ENCODE data around the gene GALNT12. TPM values are rescaled to one million over a fixed set of nuclear protein-coding genes. Genes with fewer than 3 reads are reported as not detected.

The GALNT12 gene
- total and polyA plus RNA-seq, 8 donors = 4.2 to 12.2 (median 9.6) TPM

DNA sequence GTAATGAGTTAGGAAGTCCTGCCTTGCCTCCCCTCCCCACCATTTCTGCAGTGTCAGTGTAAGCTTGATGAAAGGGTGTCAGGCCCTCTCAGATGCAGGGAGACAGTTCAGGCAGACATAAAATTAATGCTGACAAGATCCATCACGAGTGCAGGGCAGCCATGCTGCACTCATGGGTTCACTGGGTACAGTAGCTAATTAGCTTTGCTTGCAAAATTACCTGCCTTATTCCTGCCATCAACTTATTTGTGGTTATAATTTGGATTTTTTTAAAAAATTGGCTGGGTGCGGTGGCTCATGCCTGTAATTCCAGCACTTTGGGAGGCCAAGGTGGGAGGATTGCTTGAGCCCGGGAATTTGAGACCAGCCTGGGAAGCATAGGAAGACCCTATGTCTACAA is 17.9 kb downstream of the GALNT12 start:
- Histone ChIP-seq H3K27ac (no peak overlapping the region), H3K36me3 (peaks cover 0 to 4% (median 0%) of the 10 kb centered on the region in 3 donors), H3K9me3 (no peaks in the 10 kb centered on the region), H3K4me3 (no peak overlapping the region), H3K4me1 (no peaks in the 10 kb centered on the region), H3K27me3 (no peaks in the 10 kb centered on the region)
- DNase-seq (no peak), ATAC-seq (no peak), FAIRE-seq (no peak)
- WGBS, 2 donors = 80 to 90% methylated on average over 3 of the region's 3 CpGs
- TF ChIP-seq, protein P1, sequence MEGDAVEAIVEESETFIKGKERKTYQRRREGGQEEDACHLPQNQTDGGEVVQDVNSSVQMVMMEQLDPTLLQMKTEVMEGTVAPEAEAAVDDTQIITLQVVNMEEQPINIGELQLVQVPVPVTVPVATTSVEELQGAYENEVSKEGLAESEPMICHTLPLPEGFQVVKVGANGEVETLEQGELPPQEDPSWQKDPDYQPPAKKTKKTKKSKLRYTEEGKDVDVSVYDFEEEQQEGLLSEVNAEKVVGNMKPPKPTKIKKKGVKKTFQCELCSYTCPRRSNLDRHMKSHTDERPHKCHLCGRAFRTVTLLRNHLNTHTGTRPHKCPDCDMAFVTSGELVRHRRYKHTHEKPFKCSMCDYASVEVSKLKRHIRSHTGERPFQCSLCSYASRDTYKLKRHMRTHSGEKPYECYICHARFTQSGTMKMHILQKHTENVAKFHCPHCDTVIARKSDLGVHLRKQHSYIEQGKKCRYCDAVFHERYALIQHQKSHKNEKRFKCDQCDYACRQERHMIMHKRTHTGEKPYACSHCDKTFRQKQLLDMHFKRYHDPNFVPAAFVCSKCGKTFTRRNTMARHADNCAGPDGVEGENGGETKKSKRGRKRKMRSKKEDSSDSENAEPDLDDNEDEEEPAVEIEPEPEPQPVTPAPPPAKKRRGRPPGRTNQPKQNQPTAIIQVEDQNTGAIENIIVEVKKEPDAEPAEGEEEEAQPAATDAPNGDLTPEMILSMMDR (IDR thresholded peaks at IDR 0.05) = no peak
- intact Hi-C loops (cut with DNase I) = no loop called here

DNA sequence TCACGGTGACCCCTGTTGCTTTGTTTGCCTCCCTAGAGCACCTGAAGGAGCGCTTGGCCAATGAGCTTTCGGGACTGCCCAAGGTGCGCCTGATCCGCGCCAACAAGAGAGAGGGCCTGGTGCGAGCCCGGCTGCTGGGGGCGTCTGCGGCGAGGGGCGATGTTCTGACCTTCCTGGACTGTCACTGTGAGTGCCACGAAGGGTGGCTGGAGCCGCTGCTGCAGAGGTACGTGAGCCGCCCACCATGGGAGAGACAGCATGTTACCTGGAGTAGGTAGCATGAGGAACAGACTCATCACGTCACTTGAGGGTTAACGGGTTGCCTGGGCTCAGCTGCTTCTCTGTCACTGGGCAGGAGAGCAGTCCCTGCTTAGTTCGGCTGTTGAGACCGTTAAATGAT is 19.2 kb downstream of the GALNT12 start:
- TF ChIP-seq, protein P1 (IDR thresholded peaks at IDR 0.05) = no peak
- FAIRE-seq (no peak), DNase-seq (no peak), ATAC-seq (no peak)
- Histone ChIP-seq H3K4me1 (no peaks in the 10 kb centered on the region), H3K27me3 (no peaks in the 10 kb centered on the region), H3K9me3 (no peaks in the 10 kb centered on the region), H3K36me3 (peaks cover 0 to 4% (median 0%) of the 10 kb centered on the region in 3 donors), H3K4me3 (no peak overlapping the region), H3K27ac (no peak overlapping the region)
- WGBS, 2 donors = 94 to 97% methylated on average over 20 of the region's 20 CpGs
- intact Hi-C loops (cut with DNase I) = no loop called here

DNA sequence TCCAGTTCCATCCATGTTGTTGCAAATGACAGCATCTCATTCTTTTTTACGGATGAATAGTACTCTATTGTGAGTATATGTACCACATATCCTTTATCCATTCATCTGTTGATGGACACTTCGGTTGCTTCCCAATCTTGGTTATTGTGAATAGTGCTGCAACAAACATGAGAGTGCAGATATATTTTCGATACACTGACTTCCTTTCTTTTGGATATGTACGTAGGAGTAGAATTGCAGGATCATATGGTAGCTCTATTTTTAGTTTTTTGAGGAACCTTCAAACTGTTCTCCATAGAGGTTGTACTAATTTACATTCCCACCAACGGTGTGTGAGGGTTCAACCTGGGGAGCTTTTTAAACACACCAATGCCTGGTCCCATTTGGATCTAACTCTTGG is 22.3 kb downstream of the GALNT12 start:
- Histone ChIP-seq H3K36me3 (peaks cover 0 to 4% (median 0%) of the 10 kb centered on the region in 3 donors), H3K4me3 (no peak overlapping the region), H3K27ac (no peak overlapping the region), H3K4me1 (no peaks in the 10 kb centered on the region), H3K27me3 (no peaks in the 10 kb centered on the region), H3K9me3 (no peaks in the 10 kb centered on the region)
- intact Hi-C loops (cut with DNase I) = no loop called here
- no peak for DNase-seq
- no peak for ATAC-seq
- TF ChIP-seq, protein P1 (IDR thresholded peaks at IDR 0.05) = no peak
- WGBS, 2 donors = 83 to 88% methylated on average over 5 of the region's 5 CpGs
- no peak for FAIRE-seq

DNA sequence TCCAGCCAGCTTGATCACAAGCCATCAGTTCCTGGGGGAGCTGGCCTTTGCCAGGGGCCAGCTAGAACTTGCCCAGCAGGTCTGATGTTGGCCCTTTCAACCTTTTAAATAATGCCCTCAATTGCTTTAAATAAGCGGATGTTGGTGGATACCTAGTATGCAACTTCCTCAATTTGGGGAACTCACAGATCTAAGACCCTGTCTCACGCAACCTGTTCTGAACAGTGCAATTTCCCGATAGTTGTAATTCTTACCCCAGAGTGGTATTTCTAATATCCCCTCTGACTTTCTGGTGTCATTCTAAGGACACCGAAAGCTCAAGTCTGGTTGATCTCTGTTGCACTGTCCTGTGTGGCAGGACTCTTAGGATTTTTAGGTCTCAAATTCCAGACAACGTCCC is 23.1 kb downstream of the GALNT12 start:
- Histone ChIP-seq H3K36me3 (peaks cover 0 to 4% (median 0%) of the 10 kb centered on the region in 3 donors), H3K27me3 (no peaks in the 10 kb centered on the region), H3K4me3 (no peak overlapping the region), H3K9me3 (no peaks in the 10 kb centered on the region), H3K4me1 (no peaks in the 10 kb centered on the region), H3K27ac (no peak overlapping the region)
- TF ChIP-seq, protein P1 (IDR thresholded peaks at IDR 0.05) = no peak
- 96 to 98% methylated on average over 5 of the region's 5 CpGs for WGBS, 2 donors
- ATAC-seq (no peak), FAIRE-seq (no peak), DNase-seq (no peak)
- intact Hi-C loops (cut with DNase I) = no loop called here

DNA sequence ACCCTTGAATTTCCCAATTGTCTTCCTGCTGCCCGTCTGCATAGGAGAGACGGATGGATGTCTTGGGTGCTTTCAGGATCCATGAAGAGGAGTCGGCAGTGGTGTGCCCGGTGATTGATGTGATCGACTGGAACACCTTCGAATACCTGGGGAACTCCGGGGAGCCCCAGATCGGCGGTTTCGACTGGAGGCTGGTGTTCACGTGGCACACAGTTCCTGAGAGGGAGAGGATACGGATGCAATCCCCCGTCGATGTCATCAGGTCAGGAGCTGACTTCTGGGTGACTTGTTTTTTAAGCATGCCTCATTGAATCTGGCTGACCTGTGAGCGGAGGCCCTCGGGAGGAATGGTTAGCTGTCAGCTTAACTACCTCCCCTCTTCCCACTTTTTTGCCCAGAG is 24.2 kb downstream of the GALNT12 start:
- H3K27me3 ChIP-seq = no peaks in the 10 kb centered on the region
- FAIRE-seq (no peak), DNase-seq (no peak), ATAC-seq (no peak)
- 93 to 94% methylated on average over 16 of the region's 16 CpGs for WGBS, 2 donors
- H3K27ac ChIP-seq = no peak overlapping the region
- intact Hi-C loops (cut with DNase I) = no loop called here
- no peaks in the 10 kb centered on the region for H3K9me3 ChIP-seq
- no peak overlapping the region for H3K4me3 ChIP-seq
- H3K36me3 ChIP-seq = peaks cover 0 to under 1% (median 0%) of the 10 kb centered on the region in 3 donors
- TF ChIP-seq, protein P1 (IDR thresholded peaks at IDR 0.05) = no peak
- H3K4me1 ChIP-seq = no peaks in the 10 kb centered on the region

All from pancreas (tissue), 10 donors.